Measurements from ENCODE around the gene HDAC11. TPM values are rescaled to one million over a fixed set of nuclear protein-coding genes. Genes with fewer than 3 reads are reported as not detected.
"Not testable (repeated sequence)": the region's sequence is repeated elsewhere in the genome, so short reads cannot be mapped to it uniquely, and the experiment has no call there.

Gene HDAC11
- polyA plus RNA-seq, 10 donors: 11.6 to 18.0 (median 13.6) TPM

GRCh38 chr3:13506680-13507079, 26.6 kb downstream of the HDAC11 start:
- DNase-seq: no peak

- no peak for DNase-seq
Observed at GRCh38 chr3:13507247-13507569, 27.1 kb downstream of the HDAC11 start.

GRCh38 chr3:13507570-13508339, 27.6 kb downstream of the HDAC11 start:
- DNase-seq: peak in 1 of 3 donors; percentile 36

GRCh38 chr3:13508496-13508895, 28.4 kb downstream of the HDAC11 start:
- no peak for DNase-seq

GRCh38 chr3:13509059-13509815, 29.1 kb downstream of the HDAC11 start:
- no peak for DNase-seq

GRCh38 chr3:13509816-13510192, 29.7 kb downstream of the HDAC11 start:
- DNase-seq: no peak

GRCh38 chr3:13512451-13512850, 32.3 kb downstream of the HDAC11 start:
- no peak for DNase-seq

GRCh38 chr3:13513051-13513912, 33.2 kb downstream of the HDAC11 start:
- DNase-seq: peak in 2 of 3 donors; percentile 25 to 82

- DNase-seq: no peak
Observed at GRCh38 chr3:13513913-13514517, 33.9 kb downstream of the HDAC11 start.

- DNase-seq: no peak
Observed at GRCh38 chr3:13514639-13515435, 34.7 kb downstream of the HDAC11 start.

- DNase-seq: peak in 2 of 3 donors; percentile 62 to 78
Observed at GRCh38 chr3:13515786-13516759, 36.0 kb downstream of the HDAC11 start.

- peak in 1 of 3 donors; percentile 69 for DNase-seq
Observed at GRCh38 chr3:13516760-13517135, 36.6 kb downstream of the HDAC11 start.

- DNase-seq: peak in 2 of 3 donors; percentile 31 to 77
Observed at GRCh38 chr3:13517253-13517977, 37.3 kb downstream of the HDAC11 start.

GRCh38 chr3:13518516-13518953, 38.4 kb downstream of the HDAC11 start:
- DNase-seq: peak; percentile 45 to 85 (median 71)

- no peak for DNase-seq
Observed at GRCh38 chr3:13519006-13519791, 39.1 kb downstream of the HDAC11 start.

GRCh38 chr3:13520326-13520880, 40.3 kb downstream of the HDAC11 start:
- no peak for DNase-seq

- no peak for DNase-seq
Observed at GRCh38 chr3:13521309-13521708, 41.2 kb downstream of the HDAC11 start.

- not testable (repeated sequence) for DNase-seq
Observed at GRCh38 chr3:13521749-13522148, 41.6 kb downstream of the HDAC11 start.

All from muscle of back (tissue), 11 donors.